ENCODE data around the gene IFFO2. TPM values are rescaled to one million over a fixed set of nuclear protein-coding genes. Genes with fewer than 3 reads are reported as not detected.
A peak's percentile ranks its signal among the peaks of the same experiment; 100 is the strongest.

The IFFO2 gene
- total RNA-seq, 1 donor from 2014 or later, result 3.3 TPM

- no peak for TF ChIP-seq CTCF (IDR thresholded peaks at IDR 0.05; ENCODE audit: borderline replicate concordance)
- no peaks in the 10 kb centered on the region for H3K36me3 ChIP-seq
- peaks cover 89% of the 10 kb centered on the region for H3K4me1 ChIP-seq
- peak; percentile 69 for DNase-seq
- H3K27ac ChIP-seq (replicated peaks), result peak overlapping the region; percentile 91
- intact Hi-C loops (cut with micrococcal nuclease), result loop anchor here (10.0 kb wide), 1 partner anchor 46 kb away; the partner anchor contains the start of gene ALDH4A1
- no peaks in the 10 kb centered on the region for H3K9me3 ChIP-seq (replicated peaks)
- no peaks in the 10 kb centered on the region for H3K27me3 ChIP-seq (ENCODE audit: low read depth)
- peak overlapping the region; percentile 62 for H3K4me3 ChIP-seq
Measured at GRCh38 chr1:18950401-18951026, 6.0 kb downstream of the IFFO2 start.

GRCh38 chr1:18949686-18950400, 6.6 kb downstream of the IFFO2 start:
- peaks cover 89% of the 10 kb centered on the region for H3K4me1 ChIP-seq
- peak overlapping the region; percentile 62 for H3K4me3 ChIP-seq
- no peaks in the 10 kb centered on the region for H3K9me3 ChIP-seq (replicated peaks)
- no peak for DNase-seq
- intact Hi-C loops (cut with micrococcal nuclease), result loop anchor here (10.0 kb wide), 1 partner anchor 45 kb away; the partner anchor contains the start of gene ALDH4A1
- TF ChIP-seq CTCF (IDR thresholded peaks at IDR 0.05; ENCODE audit: borderline replicate concordance), result peak; percentile 36
- no peaks in the 10 kb centered on the region for H3K36me3 ChIP-seq
- H3K27me3 ChIP-seq (ENCODE audit: low read depth), result no peaks in the 10 kb centered on the region
- peak overlapping the region; percentile 91 for H3K27ac ChIP-seq (replicated peaks)

DNA sequence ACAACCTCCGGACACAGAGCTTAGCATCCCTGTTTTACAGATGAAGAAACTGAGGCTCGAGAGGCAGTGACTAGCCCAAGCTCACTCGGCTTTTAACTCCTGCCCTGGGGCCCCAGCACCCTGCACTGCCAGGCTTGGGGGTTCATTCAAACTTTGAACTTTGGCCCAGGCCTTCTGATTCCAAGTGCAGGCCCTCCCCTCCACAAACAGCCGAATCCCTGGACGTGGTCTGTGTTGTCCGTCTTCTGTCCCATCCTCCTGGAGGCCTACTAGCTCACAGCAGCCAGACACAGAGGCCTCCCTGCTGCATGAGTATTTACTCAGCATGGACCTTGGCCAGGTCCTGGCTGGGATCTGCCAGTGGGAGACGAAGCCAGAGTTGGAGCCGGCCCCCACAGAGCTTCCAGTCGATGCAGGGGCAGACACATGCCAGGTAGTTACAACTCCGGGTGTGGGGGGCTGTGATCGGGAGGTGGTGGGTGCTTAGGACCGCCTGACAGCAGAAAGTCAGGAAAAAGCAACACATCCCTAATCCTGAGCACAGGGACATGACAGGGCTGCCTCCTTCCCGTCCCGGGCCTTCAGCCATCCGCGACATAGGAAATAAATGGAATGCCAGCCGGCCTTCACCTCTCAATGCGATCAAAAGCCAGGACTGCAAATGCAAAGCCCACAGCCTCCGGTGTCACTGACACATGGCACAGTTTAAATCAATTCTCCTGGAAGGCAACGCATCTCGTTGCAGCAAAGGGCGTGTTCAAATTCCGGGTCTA, 7.4 kb downstream of the IFFO2 start:
- peak overlapping the region; percentile 91 for H3K27ac ChIP-seq (replicated peaks)
- DNase-seq, result peak; percentile 53
- no peaks in the 10 kb centered on the region for H3K9me3 ChIP-seq (replicated peaks)
- H3K36me3 ChIP-seq, result no peaks in the 10 kb centered on the region
- no peaks in the 10 kb centered on the region for H3K27me3 ChIP-seq (ENCODE audit: low read depth)
- H3K4me3 ChIP-seq, result peak overlapping the region; percentile 62
- H3K4me1 ChIP-seq, result peaks cover 89% of the 10 kb centered on the region
- TF ChIP-seq CTCF (IDR thresholded peaks at IDR 0.05; ENCODE audit: borderline replicate concordance), result no peak
- intact Hi-C loops (cut with micrococcal nuclease), result no loop called here

DNA sequence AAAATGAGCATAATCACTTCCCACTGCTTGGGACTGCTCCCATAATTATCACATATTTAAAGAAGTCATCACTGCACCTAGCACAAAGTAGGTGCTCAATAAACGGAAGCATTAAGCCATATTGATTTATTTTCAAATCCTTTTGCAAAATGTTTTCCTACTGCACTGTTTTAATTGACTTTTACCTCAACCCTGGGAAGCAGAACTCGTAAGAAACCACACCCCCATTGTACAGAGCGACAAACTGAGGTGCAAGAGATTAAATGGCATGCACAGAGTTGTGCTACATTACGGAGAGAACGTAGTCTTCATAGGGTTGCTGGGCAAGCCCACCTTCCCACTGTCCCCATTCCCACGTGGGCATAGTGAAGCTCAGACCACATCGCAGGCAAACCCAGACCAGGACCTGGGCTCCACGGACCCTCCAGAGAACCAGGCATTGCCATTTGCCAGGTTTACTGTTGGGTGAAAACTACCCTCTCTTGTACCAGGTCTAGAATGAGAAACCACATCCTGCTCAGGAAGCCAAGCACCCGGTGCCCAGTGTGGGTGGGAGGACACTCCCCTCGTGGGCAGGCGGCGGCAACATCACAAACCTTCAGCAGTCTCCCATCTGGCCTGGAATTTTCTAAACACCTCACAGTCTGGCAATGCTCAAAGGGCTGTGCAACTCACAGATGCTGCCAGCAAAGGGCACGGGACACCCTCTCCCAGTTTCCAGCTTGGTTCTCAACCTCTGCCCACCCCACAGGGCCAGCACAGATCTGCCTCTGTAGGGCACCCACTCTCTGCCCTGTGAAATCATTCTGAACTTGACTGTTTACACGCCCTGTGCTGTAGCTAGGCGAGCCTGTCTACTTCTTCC, 8.2 kb downstream of the IFFO2 start:
- Histone ChIP-seq H3K27ac (replicated peaks) (peak overlapping the region; percentile 91), H3K36me3 (no peaks in the 10 kb centered on the region), H3K4me1 (peaks cover 83% of the 10 kb centered on the region), H3K9me3 (replicated peaks) (no peaks in the 10 kb centered on the region), H3K4me3 (no peak overlapping the region), H3K27me3 (ENCODE audit: low read depth) (no peaks in the 10 kb centered on the region)
- no peak for TF ChIP-seq CTCF (IDR thresholded peaks at IDR 0.05; ENCODE audit: borderline replicate concordance)
- DNase-seq, result no peak
- intact Hi-C loops (cut with micrococcal nuclease), result no loop called here

DNA sequence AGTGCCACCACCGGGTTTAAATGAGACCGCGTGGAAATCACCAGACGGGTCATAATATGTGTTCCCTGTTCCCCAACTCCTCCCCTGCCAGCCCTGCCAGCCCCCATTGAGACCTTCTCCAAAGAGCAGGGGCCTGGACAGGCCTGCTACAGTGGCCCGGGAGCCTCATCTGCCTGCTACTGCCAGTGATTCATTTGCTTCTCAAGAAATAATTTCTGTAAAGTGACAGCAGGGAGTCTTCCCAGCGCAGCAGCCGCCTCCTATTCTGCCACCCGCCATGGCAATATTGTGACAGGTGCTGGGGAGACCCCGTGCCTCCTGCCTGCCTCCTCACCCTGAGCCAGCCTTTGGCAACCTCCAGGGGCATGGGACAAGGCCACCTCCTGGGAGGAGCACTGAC, 8.9 kb downstream of the IFFO2 start:
- DNase-seq, result no peak
- H3K27ac ChIP-seq (replicated peaks), result peak overlapping the region; percentile 2

More for the DNA sequence above, 8.9 kb downstream of the IFFO2 start:
- no peaks in the 10 kb centered on the region for H3K27me3 ChIP-seq (ENCODE audit: low read depth)
- TF ChIP-seq CTCF (IDR thresholded peaks at IDR 0.05; ENCODE audit: borderline replicate concordance), result no peak
- peaks cover 84% of the 10 kb centered on the region for H3K4me1 ChIP-seq
- H3K4me3 ChIP-seq, result no peak overlapping the region
- intact Hi-C loops (cut with micrococcal nuclease), result no loop called here
- H3K9me3 ChIP-seq (replicated peaks), result no peaks in the 10 kb centered on the region
- H3K36me3 ChIP-seq, result no peaks in the 10 kb centered on the region

Measured in left ventricle myocardium inferior (tissue), 1 donor.